Liver (tissue), 9 donors: ENCODE results near the gene NOS2. TPM values are rescaled to one million over a fixed set of nuclear protein-coding genes. Genes with fewer than 3 reads are reported as not detected.

Experiments
- DNase-seq: peaks from one replicate; pipeline ENCODE4 v3.0.0-alpha.2; 2017; ENCODE audit warnings: low spot score
- H3K27ac ChIP-seq, 2 donors: one replicate each; pipeline ENCODE4 v1.7.0; 2013; ENCODE audit warnings: inconsistent platforms in 2 of 2, low read length in 2 of 2, control low read depth in 1 of 2, low read depth in 1 of 2, mild to moderate bottlenecking in 1 of 2
- H3K27me3 ChIP-seq, 4 donors: one replicate each; pipeline versions ENCODE4 v1.6.1 to v1.7.0; 2013; ENCODE audit warnings: low read length in 3 of 4, inconsistent platforms in 1 of 4, mild to moderate bottlenecking in 1 of 4, moderate library complexity in 1 of 4; ENCODE audit not compliant: control insufficient read depth in 4 of 4, insufficient read depth in 4 of 4
- H3K36me3 ChIP-seq, 4 donors: one replicate each; pipeline versions ENCODE4 v1.6.1 to v1.7.0; 2013; ENCODE audit warnings: low read length in 3 of 4, mild to moderate bottlenecking in 3 of 4, low read depth in 1 of 4, moderate library complexity in 1 of 4; ENCODE audit not compliant: control insufficient read depth in 4 of 4, insufficient read depth in 3 of 4
- H3K4me1 ChIP-seq, 4 donors: one replicate each; pipeline versions ENCODE4 v1.6.1 to v1.7.0; 2013; ENCODE audit warnings: low read length in 3 of 4, mild to moderate bottlenecking in 3 of 4, moderate library complexity in 1 of 4; ENCODE audit not compliant: control insufficient read depth in 4 of 4, insufficient read depth in 4 of 4
- H3K4me3 ChIP-seq, 3 donors: one replicate each; pipeline versions ENCODE4 v1.6.1 to v1.7.0; 2013; ENCODE audit warnings: low read length in 3 of 3, control low read depth in 1 of 3, low read depth in 1 of 3, mild to moderate bottlenecking in 1 of 3
- H3K9ac ChIP-seq, 2 donors: one replicate each; pipeline ENCODE4 v1.7.0; 2013; ENCODE audit warnings: low read length in 2 of 2, mild to moderate bottlenecking in 2 of 2, moderate library complexity in 2 of 2, control low read depth in 1 of 2, low read depth in 1 of 2
- H3K9me3 ChIP-seq, 4 donors: one replicate each; pipeline versions ENCODE4 v1.6.1 to v1.7.0; 2013; ENCODE audit warnings: low read length in 3 of 4; ENCODE audit not compliant: control insufficient read depth in 4 of 4
- EGR1 ChIP-seq, 2 donors: IDR thresholded peaks; 2 replicates each; pipeline ENCODE4 v1.6.1; 2016 to 2018; ENCODE audit warnings: antibody characterized with exemption in 2 of 2, low read depth in 2 of 2
- FOXA1 ChIP-seq: IDR thresholded peaks from 2 replicates; pipeline ENCODE4 v1.6.1; 2016; ENCODE audit warnings: antibody characterized with exemption
- FOXA2 ChIP-seq: IDR thresholded peaks from 2 replicates; pipeline ENCODE4 v1.6.1; 2016; ENCODE audit warnings: antibody characterized with exemption
- GABPA ChIP-seq, 2 donors: IDR thresholded peaks in 1 of 2; conservative IDR thresholded peaks in 1 of 2; 2 replicates each; pipeline ENCODE4 v1.6.1; 2016; ENCODE audit warnings: antibody characterized with exemption in 2 of 2, mild to moderate bottlenecking in 1 of 2, moderate library complexity in 1 of 2
- HNF4A ChIP-seq, 2 donors: conservative IDR thresholded peaks; 2 replicates each; pipeline ENCODE4 v1.6.1; 2016; ENCODE audit warnings: antibody characterized with exemption in 2 of 2, mild to moderate bottlenecking in 2 of 2
- HNF4G ChIP-seq: IDR thresholded peaks from 2 replicates; pipeline ENCODE4 v1.6.1; 2016; ENCODE audit warnings: antibody characterized with exemption
- JUND ChIP-seq, 2 donors: IDR thresholded peaks; 2 replicates each; pipeline ENCODE4 v1.6.1; 2016; ENCODE audit warnings: antibody characterized with exemption in 2 of 2
- NR2F2 ChIP-seq: IDR thresholded peaks from 2 replicates; pipeline ENCODE4 v1.6.1; 2016; ENCODE audit warnings: antibody characterized with exemption
- RAD21 ChIP-seq, 2 donors: IDR thresholded peaks; 2 replicates each; pipeline ENCODE4 v1.6.1; 2016; ENCODE audit warnings: antibody characterized with exemption in 2 of 2, mild to moderate bottlenecking in 2 of 2
- RXRA ChIP-seq, 2 donors: IDR thresholded peaks; 2 replicates each; pipeline ENCODE4 v1.6.1; 2017 to 2018; ENCODE audit warnings: antibody characterized with exemption in 2 of 2, mild to moderate bottlenecking in 1 of 2
- SP1 ChIP-seq: IDR thresholded peaks from 2 replicates; pipeline ENCODE4 v1.6.1; 2018; ENCODE audit warnings: antibody characterized with exemption, mild to moderate bottlenecking
- TAF1 ChIP-seq: conservative IDR thresholded peaks from 2 replicates; pipeline ENCODE4 v1.6.1; 2016; ENCODE audit warnings: antibody characterized with exemption, mild to moderate bottlenecking
- YY1 ChIP-seq: IDR thresholded peaks from 2 replicates; pipeline ENCODE4 v1.6.1; 2016; ENCODE audit warnings: antibody characterized with exemption, mild to moderate bottlenecking
- WGBS: extraction: QIAGEN DNeasy Blood & Tissue Kit; methylation state at CpG from one replicate; pipeline ENCODE4 v1.1.7; 2013; 5-methylcytosine and 5-hydroxymethylcytosine counted together
- polyA plus RNA-seq, 2 donors: library from polyadenylated mRNA; stranded (reverse) in 1 of 2; unstranded in 1 of 2; fragments of 200-250 nt in 1 of 2; fragments of >200 nt in 1 of 2; fragmentation: Nextera tagmentation in 1 of 2; extraction: Ambion mirVana in 1 of 2; gene quantifications; one replicate each; pipeline versions ENCODE4 v1.2.1 to v1.2.3, GENCODE V29; 2013 to 2015
- total RNA-seq, 2 donors: library from RNA; depleted of rRNA; stranded (reverse); fragments of >200 nt; gene quantifications; one replicate each; pipeline ENCODE4 v1.2.3, GENCODE V29; 2014
- TF ChIP-seq, protein P1 (sequence below): IDR thresholded peaks from 2 replicates; pipeline ENCODE4 v1.6.1; 2016; ENCODE audit warnings: antibody characterized with exemption
- TF ChIP-seq, protein P2 (sequence below): fragments of 150-350 bp; IDR thresholded peaks from 2 replicates; pipeline ENCODE4 v1.5.1; 2017; ENCODE audit warnings: improper control_type of control experiment, low read depth, low read length; ENCODE audit not compliant: missing input control
- TF ChIP-seq, protein P3 (sequence below): IDR thresholded peaks from 2 replicates; pipeline ENCODE4 v1.6.1; 2016; ENCODE audit warnings: antibody characterized with exemption
- TF ChIP-seq, protein P4 (sequence below): IDR thresholded peaks from 2 replicates; pipeline ENCODE4 v1.6.1; 2016; ENCODE audit warnings: antibody characterized with exemption
- donor health status: healthy.
- donor health status: healthy.
- donor health status: healthy.
- donor health status: healthy.
- donor health status: healthy.

The NOS2 gene
- total and polyA plus RNA-seq, 4 donors = under 0.01 to 0.01 TPM; not detected in 2

DNA sequence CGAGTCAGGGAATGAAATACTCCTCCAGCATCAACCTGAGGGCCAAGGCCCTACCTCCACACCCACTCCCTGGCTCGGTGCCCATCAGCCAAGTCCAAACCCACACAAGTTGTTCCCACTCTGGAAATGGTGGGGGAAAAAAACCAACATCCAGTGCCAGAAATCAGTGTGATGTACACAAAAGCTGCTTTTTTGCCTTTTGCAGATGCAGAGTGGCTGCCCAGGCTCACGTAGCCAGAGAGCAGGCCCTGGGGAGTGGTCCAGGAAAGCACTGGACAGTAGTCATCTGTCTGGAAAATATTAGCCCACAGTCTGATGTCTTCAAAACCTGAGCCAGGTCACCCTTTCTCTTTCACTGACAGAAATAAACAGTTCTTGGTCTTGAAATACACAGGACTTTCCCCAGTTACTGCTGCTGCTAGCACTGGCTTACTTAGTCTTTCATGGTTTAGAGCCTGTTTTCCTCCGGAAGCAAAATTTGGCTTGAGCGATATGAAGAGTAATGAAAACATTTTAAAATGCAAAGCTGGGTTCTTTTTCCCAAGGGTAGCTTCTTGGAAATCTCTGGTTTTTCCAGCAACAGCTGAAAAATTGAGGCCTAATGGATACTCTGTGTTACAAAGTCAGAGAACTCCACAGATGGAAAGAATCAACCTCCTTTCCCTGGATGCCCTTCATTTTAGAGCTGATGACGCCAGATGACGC lies 18.2 kb upstream of the NOS2 start:
- Histone ChIP-seq H3K27ac (no peak overlapping the region), H3K9me3 (peaks cover 0 to 4% (median 0%) of the 10 kb centered on the region in 4 donors), H3K36me3 (no peaks in the 10 kb centered on the region), H3K9ac (no peak overlapping the region), H3K4me3 (no peak overlapping the region), H3K27me3 (no peaks in the 10 kb centered on the region), H3K4me1 (no peaks in the 10 kb centered on the region)
- WGBS = 78% methylated on average over 7 of the region's 7 CpGs
- no peak for TF ChIP-seq EGR1 (IDR thresholded peaks at IDR 0.05; ENCODE audit: low read depth in 2 of 2)
- TF ChIP-seq FOXA1 = no peak
- no peak for TF ChIP-seq SP1
- TF ChIP-seq GABPA (IDR thresholded peaks at IDR 0.05 in 1 of 2, conservative IDR thresholded peaks at IDR 0.05 in 1 of 2) = no peak
- TF ChIP-seq NR2F2 = no peak
- no peak for DNase-seq

GRCh38 chr17:27817731-27818130 lies 17.4 kb upstream of the NOS2 start:
- Histone ChIP-seq H3K9me3 (peaks cover 0 to 4% (median 0%) of the 10 kb centered on the region in 4 donors), H3K36me3 (no peaks in the 10 kb centered on the region), H3K4me1 (no peaks in the 10 kb centered on the region), H3K27ac (no peak overlapping the region), H3K4me3 (no peak overlapping the region), H3K27me3 (no peaks in the 10 kb centered on the region), H3K9ac (no peak overlapping the region)
- 77% methylated on average over 1 of the region's 1 CpG for WGBS
- TF ChIP-seq FOXA1 = no peak
- no peak for TF ChIP-seq YY1
- no peak for TF ChIP-seq RAD21 (IDR thresholded peaks at IDR 0.05)
- TF ChIP-seq, protein P1, sequence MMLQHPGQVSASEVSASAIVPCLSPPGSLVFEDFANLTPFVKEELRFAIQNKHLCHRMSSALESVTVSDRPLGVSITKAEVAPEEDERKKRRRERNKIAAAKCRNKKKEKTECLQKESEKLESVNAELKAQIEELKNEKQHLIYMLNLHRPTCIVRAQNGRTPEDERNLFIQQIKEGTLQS = no peak
- TF ChIP-seq, protein P2, sequence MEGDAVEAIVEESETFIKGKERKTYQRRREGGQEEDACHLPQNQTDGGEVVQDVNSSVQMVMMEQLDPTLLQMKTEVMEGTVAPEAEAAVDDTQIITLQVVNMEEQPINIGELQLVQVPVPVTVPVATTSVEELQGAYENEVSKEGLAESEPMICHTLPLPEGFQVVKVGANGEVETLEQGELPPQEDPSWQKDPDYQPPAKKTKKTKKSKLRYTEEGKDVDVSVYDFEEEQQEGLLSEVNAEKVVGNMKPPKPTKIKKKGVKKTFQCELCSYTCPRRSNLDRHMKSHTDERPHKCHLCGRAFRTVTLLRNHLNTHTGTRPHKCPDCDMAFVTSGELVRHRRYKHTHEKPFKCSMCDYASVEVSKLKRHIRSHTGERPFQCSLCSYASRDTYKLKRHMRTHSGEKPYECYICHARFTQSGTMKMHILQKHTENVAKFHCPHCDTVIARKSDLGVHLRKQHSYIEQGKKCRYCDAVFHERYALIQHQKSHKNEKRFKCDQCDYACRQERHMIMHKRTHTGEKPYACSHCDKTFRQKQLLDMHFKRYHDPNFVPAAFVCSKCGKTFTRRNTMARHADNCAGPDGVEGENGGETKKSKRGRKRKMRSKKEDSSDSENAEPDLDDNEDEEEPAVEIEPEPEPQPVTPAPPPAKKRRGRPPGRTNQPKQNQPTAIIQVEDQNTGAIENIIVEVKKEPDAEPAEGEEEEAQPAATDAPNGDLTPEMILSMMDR = no peak
- no peak for TF ChIP-seq SP1
- TF ChIP-seq, protein P3, sequence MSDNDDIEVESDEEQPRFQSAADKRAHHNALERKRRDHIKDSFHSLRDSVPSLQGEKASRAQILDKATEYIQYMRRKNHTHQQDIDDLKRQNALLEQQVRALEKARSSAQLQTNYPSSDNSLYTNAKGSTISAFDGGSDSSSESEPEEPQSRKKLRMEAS = no peak
- TF ChIP-seq, protein P4, sequence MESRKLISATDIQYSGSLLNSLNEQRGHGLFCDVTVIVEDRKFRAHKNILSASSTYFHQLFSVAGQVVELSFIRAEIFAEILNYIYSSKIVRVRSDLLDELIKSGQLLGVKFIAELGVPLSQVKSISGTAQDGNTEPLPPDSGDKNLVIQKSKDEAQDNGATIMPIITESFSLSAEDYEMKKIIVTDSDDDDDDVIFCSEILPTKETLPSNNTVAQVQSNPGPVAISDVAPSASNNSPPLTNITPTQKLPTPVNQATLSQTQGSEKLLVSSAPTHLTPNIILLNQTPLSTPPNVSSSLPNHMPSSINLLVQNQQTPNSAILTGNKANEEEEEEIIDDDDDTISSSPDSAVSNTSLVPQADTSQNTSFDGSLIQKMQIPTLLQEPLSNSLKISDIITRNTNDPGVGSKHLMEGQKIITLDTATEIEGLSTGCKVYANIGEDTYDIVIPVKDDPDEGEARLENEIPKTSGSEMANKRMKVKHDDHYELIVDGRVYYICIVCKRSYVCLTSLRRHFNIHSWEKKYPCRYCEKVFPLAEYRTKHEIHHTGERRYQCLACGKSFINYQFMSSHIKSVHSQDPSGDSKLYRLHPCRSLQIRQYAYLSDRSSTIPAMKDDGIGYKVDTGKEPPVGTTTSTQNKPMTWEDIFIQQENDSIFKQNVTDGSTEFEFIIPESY = no peak
- no peak for TF ChIP-seq FOXA2
- no peak for TF ChIP-seq NR2F2
- TF ChIP-seq JUND (IDR thresholded peaks at IDR 0.05) = no peak
- no peak for TF ChIP-seq RXRA (IDR thresholded peaks at IDR 0.05)
- no peak for TF ChIP-seq HNF4A (conservative IDR thresholded peaks at IDR 0.05)
- TF ChIP-seq GABPA (IDR thresholded peaks at IDR 0.05 in 1 of 2, conservative IDR thresholded peaks at IDR 0.05 in 1 of 2) = no peak
- TF ChIP-seq TAF1 = no peak
- no peak for TF ChIP-seq HNF4G
- no peak for TF ChIP-seq EGR1 (IDR thresholded peaks at IDR 0.05; ENCODE audit: low read depth in 2 of 2)
- DNase-seq = no peak
